HEK293 (cell line): ENCODE results near the gene SLC9C1.

Experiments used
- EGR2 ChIP-seq: fragments of 450-650 bp; formaldehyde crosslinking; IDR thresholded peaks from 2 replicates; pipeline ENCODE4 v1.5.1; 2016; ENCODE audit warnings: low read depth, missing biosample characterization, missing genetic modification characterization
- HOXA7 ChIP-seq: sonication (generic); formaldehyde crosslinking; IDR thresholded peaks from 2 replicates; pipeline ENCODE4 v1.8.1; 2022; ENCODE audit warnings: missing genetic modification reagents, borderline replicate concordance
- KLF1 ChIP-seq: fragments of 450-650 bp; formaldehyde crosslinking; IDR thresholded peaks from 2 replicates; pipeline ENCODE4 v1.5.1; 2016; ENCODE audit warnings: missing biosample characterization, missing genetic modification characterization
- SP2 ChIP-seq: fragments of 450-650 bp; formaldehyde crosslinking; IDR thresholded peaks from 2 replicates; pipeline ENCODE4 v1.5.1; 2016; ENCODE audit warnings: missing biosample characterization, missing genetic modification characterization
- TCF7L2 ChIP-seq: IDR thresholded peaks from 2 replicates; pipeline ENCODE4 v1.6.1; 2011; ENCODE audit warnings: low read depth, mild to moderate bottlenecking, inconsistent platforms, low read length, moderate library complexity, borderline replicate concordance
- WT1 ChIP-seq: fragments of 450-650 bp; formaldehyde crosslinking; IDR thresholded peaks from 2 replicates; pipeline ENCODE4 v1.5.1; 2016; ENCODE audit warnings: missing biosample characterization, missing genetic modification characterization
- ZFHX2 ChIP-seq: fragments of 450-650 bp; formaldehyde crosslinking; conservative IDR thresholded peaks from 2 replicates; pipeline ENCODE4 v1.5.1; 2016; ENCODE audit warnings: missing biosample characterization, missing genetic modification characterization
- ZIC2 ChIP-seq: fragments of 450-650 bp; formaldehyde crosslinking; IDR thresholded peaks from 2 replicates; pipeline ENCODE4 v1.5.1; 2016; ENCODE audit warnings: missing biosample characterization, missing genetic modification characterization
- ZNF335 ChIP-seq: fragments of 450-650 bp; formaldehyde crosslinking; conservative IDR thresholded peaks from 2 replicates; pipeline ENCODE4 v1.5.1; 2016; ENCODE audit warnings: missing biosample characterization, missing genetic modification characterization
- ZNF510 ChIP-seq: fragments of 450-650 bp; formaldehyde crosslinking; IDR thresholded peaks from 2 replicates; pipeline ENCODE4 v1.5.1; 2018; ENCODE audit warnings: mild to moderate bottlenecking, missing genetic modification characterization, missing biosample characterization; ENCODE audit not compliant: insufficient replicate concordance
- ZNF747 ChIP-seq: fragments of 450-650 bp; formaldehyde crosslinking; IDR thresholded peaks from 2 replicates; pipeline ENCODE4 v1.5.1; 2016; ENCODE audit warnings: missing biosample characterization, missing genetic modification characterization
- ZSCAN30 ChIP-seq: fragments of 450-650 bp; IDR thresholded peaks from 2 replicates; pipeline ENCODE4 v1.5.1; 2018; ENCODE audit warnings: missing biosample characterization, mild to moderate bottlenecking, missing genetic modification characterization, moderate library complexity
- TF ChIP-seq, protein P1 (sequence below): fragments of 450-650 bp; formaldehyde crosslinking; IDR thresholded peaks from 2 replicates; pipeline ENCODE4 v1.5.1; 2016; ENCODE audit warnings: missing biosample characterization, missing genetic modification characterization, borderline replicate concordance
- TF ChIP-seq, protein P2 (sequence below): fragments of 450-650 bp; formaldehyde crosslinking; IDR thresholded peaks from 2 replicates; pipeline ENCODE4 v1.5.1; 2016; ENCODE audit warnings: missing biosample characterization, missing genetic modification characterization, borderline replicate concordance
- TF ChIP-seq, protein P3 (sequence below): fragments of 450-650 bp; formaldehyde crosslinking; IDR thresholded peaks from 2 replicates; pipeline ENCODE4 v1.5.1; 2017; ENCODE audit warnings: missing biosample characterization, missing genetic modification characterization
- TF ChIP-seq, protein P4 (sequence below): fragments of 450-650 bp; formaldehyde crosslinking; IDR thresholded peaks from 2 replicates; pipeline ENCODE4 v1.5.1; 2016; ENCODE audit warnings: missing biosample characterization, missing genetic modification characterization
- TF ChIP-seq, protein P5 (sequence below): fragments of 450-650 bp; IDR thresholded peaks from 2 replicates; pipeline ENCODE4 v1.5.1; 2018; ENCODE audit warnings: missing biosample characterization, missing genetic modification characterization

Gene SLC9C1

DNA sequence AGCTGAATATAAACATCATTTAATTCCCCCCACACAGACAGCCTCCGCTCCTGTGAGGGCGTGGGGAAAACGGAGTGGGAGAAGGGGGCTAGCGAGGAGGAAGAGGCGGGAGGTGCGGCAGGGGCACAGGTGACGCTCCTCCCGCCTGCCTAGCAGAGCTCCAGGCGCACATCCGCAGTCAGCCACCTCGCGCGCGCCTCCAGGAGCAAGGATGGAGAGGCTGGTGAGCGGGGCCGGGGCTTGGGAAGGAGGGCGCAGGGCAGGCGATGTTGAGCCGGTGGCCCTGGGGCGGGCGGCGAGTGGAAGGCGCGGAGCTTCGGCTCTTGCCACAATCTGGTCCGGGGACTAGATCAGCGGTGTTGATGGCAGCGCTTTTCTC, 39.0 kb upstream of the SLC9C1 start, which contains the start of gene CD200 (continued):
- TF ChIP-seq, protein P1, sequence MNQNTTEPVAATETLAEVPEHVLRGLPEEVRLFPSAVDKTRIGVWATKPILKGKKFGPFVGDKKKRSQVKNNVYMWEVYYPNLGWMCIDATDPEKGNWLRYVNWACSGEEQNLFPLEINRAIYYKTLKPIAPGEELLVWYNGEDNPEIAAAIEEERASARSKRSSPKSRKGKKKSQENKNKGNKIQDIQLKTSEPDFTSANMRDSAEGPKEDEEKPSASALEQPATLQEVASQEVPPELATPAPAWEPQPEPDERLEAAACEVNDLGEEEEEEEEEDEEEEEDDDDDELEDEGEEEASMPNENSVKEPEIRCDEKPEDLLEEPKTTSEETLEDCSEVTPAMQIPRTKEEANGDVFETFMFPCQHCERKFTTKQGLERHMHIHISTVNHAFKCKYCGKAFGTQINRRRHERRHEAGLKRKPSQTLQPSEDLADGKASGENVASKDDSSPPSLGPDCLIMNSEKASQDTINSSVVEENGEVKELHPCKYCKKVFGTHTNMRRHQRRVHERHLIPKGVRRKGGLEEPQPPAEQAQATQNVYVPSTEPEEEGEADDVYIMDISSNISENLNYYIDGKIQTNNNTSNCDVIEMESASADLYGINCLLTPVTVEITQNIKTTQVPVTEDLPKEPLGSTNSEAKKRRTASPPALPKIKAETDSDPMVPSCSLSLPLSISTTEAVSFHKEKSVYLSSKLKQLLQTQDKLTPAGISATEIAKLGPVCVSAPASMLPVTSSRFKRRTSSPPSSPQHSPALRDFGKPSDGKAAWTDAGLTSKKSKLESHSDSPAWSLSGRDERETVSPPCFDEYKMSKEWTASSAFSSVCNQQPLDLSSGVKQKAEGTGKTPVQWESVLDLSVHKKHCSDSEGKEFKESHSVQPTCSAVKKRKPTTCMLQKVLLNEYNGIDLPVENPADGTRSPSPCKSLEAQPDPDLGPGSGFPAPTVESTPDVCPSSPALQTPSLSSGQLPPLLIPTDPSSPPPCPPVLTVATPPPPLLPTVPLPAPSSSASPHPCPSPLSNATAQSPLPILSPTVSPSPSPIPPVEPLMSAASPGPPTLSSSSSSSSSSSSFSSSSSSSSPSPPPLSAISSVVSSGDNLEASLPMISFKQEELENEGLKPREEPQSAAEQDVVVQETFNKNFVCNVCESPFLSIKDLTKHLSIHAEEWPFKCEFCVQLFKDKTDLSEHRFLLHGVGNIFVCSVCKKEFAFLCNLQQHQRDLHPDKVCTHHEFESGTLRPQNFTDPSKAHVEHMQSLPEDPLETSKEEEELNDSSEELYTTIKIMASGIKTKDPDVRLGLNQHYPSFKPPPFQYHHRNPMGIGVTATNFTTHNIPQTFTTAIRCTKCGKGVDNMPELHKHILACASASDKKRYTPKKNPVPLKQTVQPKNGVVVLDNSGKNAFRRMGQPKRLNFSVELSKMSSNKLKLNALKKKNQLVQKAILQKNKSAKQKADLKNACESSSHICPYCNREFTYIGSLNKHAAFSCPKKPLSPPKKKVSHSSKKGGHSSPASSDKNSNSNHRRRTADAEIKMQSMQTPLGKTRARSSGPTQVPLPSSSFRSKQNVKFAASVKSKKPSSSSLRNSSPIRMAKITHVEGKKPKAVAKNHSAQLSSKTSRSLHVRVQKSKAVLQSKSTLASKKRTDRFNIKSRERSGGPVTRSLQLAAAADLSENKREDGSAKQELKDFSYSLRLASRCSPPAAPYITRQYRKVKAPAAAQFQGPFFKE = no peak
- TF ChIP-seq ZSCAN30 (tag by site-specific recombination) (no peak), ZNF510 (no peak), KLF1 (no peak), ZNF335 (0 out of 2 replicates have a peak, but pooled peaks have one; percentile 38), TCF7L2 (no peak), HOXA7 (no peak), ZFHX2 (tag by site-specific recombination) (peak; percentile 56), EGR2 (tag by site-specific recombination) (peak; percentile 42; the same call in 1 of the 2 replicates), WT1 (tag by site-specific recombination) (no peak), SP2 (tag by site-specific recombination) (0 out of 2 replicates have a peak, but pooled peaks have one; percentile 15), ZNF747 (tag by site-specific recombination) (no peak), ZIC2 (tag by site-specific recombination) (no peak)
- TF ChIP-seq, protein P2, sequence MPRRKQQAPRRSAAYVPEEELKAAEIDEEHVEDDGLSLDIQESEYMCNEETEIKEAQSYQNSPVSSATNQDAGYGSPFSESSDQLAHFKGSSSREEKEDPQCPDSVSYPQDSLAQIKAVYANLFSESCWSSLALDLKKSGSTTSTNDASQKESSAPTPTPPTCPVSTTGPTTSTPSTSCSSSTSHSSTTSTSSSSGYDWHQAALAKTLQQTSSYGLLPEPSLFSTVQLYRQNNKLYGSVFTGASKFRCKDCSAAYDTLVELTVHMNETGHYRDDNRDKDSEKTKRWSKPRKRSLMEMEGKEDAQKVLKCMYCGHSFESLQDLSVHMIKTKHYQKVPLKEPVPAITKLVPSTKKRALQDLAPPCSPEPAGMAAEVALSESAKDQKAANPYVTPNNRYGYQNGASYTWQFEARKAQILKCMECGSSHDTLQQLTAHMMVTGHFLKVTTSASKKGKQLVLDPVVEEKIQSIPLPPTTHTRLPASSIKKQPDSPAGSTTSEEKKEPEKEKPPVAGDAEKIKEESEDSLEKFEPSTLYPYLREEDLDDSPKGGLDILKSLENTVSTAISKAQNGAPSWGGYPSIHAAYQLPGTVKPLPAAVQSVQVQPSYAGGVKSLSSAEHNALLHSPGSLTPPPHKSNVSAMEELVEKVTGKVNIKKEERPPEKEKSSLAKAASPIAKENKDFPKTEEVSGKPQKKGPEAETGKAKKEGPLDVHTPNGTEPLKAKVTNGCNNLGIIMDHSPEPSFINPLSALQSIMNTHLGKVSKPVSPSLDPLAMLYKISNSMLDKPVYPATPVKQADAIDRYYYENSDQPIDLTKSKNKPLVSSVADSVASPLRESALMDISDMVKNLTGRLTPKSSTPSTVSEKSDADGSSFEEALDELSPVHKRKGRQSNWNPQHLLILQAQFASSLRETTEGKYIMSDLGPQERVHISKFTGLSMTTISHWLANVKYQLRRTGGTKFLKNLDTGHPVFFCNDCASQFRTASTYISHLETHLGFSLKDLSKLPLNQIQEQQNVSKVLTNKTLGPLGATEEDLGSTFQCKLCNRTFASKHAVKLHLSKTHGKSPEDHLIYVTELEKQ (tag by site-specific recombination) = no peak
- TF ChIP-seq, protein P3, sequence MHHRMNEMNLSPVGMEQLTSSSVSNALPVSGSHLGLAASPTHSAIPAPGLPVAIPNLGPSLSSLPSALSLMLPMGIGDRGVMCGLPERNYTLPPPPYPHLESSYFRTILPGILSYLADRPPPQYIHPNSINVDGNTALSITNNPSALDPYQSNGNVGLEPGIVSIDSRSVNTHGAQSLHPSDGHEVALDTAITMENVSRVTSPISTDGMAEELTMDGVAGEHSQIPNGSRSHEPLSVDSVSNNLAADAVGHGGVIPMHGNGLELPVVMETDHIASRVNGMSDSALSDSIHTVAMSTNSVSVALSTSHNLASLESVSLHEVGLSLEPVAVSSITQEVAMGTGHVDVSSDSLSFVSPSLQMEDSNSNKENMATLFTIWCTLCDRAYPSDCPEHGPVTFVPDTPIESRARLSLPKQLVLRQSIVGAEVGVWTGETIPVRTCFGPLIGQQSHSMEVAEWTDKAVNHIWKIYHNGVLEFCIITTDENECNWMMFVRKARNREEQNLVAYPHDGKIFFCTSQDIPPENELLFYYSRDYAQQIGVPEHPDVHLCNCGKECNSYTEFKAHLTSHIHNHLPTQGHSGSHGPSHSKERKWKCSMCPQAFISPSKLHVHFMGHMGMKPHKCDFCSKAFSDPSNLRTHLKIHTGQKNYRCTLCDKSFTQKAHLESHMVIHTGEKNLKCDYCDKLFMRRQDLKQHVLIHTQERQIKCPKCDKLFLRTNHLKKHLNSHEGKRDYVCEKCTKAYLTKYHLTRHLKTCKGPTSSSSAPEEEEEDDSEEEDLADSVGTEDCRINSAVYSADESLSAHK (tag by site-specific recombination) = no peak
- TF ChIP-seq, protein P4, sequence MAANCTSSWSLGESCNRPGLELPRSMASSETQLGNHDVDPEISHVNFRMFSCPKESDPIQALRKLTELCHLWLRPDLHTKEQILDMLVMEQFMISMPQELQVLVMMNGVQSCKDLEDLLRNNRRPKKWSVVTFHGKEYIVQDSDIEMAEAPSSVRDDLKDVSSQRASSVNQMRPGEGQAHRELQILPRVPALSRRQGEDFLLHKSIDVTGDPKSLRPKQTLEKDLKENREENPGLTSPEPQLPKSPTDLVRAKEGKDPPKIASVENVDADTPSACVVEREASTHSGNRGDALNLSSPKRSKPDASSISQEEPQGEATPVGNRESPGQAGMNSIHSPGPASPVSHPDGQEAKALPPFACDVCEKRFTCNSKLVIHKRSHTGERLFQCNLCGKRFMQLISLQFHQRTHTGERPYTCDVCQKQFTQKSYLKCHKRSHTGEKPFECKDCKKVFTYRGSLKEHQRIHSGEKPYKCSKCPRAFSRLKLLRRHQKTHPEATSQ = no peak
- TF ChIP-seq, protein P5, sequence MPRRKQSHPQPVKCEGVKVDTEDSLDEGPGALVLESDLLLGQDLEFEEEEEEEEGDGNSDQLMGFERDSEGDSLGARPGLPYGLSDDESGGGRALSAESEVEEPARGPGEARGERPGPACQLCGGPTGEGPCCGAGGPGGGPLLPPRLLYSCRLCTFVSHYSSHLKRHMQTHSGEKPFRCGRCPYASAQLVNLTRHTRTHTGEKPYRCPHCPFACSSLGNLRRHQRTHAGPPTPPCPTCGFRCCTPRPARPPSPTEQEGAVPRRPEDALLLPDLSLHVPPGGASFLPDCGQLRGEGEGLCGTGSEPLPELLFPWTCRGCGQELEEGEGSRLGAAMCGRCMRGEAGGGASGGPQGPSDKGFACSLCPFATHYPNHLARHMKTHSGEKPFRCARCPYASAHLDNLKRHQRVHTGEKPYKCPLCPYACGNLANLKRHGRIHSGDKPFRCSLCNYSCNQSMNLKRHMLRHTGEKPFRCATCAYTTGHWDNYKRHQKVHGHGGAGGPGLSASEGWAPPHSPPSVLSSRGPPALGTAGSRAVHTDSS (tag by site-specific recombination) = no peak
